ENCODE results near the gene PRSS8. TPM values are rescaled to one million over a fixed set of nuclear protein-coding genes. Genes with fewer than 3 reads are reported as not detected.

Gene PRSS8
- total RNA-seq, 1 experiment from 2014 or later = 0.15 TPM

- intact Hi-C loops (cut with micrococcal nuclease; ENCODE audit: unreplicated experiment) = no loop called here
- POLR2A ChIA-PET = no interaction called here
- H3K27ac ChIP-seq (ENCODE audit: low read length) = no peak overlapping the region
- DNase-seq (ENCODE audit: low read depth, low spot score) (no peak), ATAC-seq (no peak)
- H3K4me1 ChIP-seq (ENCODE audit: control insufficient read depth, insufficient read depth, low read length) = no peaks in the 10 kb centered on the region; the same call in 1 of the 2 replicates
- no peak overlapping the region for H3K4me3 ChIP-seq (ENCODE audit: low read depth in 2 of 2, low read length in 2 of 2)
- no TSS peak for BruUV-seq (replicated peaks)
- H3K9me3 ChIP-seq (ENCODE audit: control insufficient read depth, insufficient read depth, low read depth, low read length) = no peaks in the 10 kb centered on the region
- CTCF ChIA-PET = interaction anchor here (0.6 kb wide), 2 partner anchors 39 to 355 kb away, joined by 5 to 8 read pairs; partner anchors contain the start of gene ZNF843
- in situ Hi-C loops (cut with HindIII; ENCODE audit: low pct_unique_long_range_greater_than_20kb, low sequenced_read_pairs) = no loop called here
- TF ChIP-seq POLR2AphosphoS5 (IDR thresholded peaks at IDR 0.05; ENCODE audit: low read depth, low read length) (no peak), SIN3A (IDR thresholded peaks at IDR 0.05; ENCODE audit: borderline replicate concordance, insufficient read depth, low read depth, low read length) (no peak), TCF7L2 (IDR thresholded peaks at IDR 0.05; ENCODE audit: low read depth, low read length) (no peak), CTCF (IDR thresholded peaks at IDR 0.05) (no peak), REST (IDR thresholded peaks at IDR 0.05; ENCODE audit: insufficient read depth in 1 of 2, low read depth in 2 of 2, low read length in 1 of 2) (no peak)
- no peaks in the 10 kb centered on the region for H3K27me3 ChIP-seq (ENCODE audit: control insufficient read depth, insufficient read depth, low read length)
- H3K36me3 ChIP-seq (ENCODE audit: control insufficient read depth, insufficient read depth, low read length) = no peaks in the 10 kb centered on the region
These were observed 48.0 kb downstream of the PRSS8 start for GRCh38 chr16:31087481-31087880.

DNA sequence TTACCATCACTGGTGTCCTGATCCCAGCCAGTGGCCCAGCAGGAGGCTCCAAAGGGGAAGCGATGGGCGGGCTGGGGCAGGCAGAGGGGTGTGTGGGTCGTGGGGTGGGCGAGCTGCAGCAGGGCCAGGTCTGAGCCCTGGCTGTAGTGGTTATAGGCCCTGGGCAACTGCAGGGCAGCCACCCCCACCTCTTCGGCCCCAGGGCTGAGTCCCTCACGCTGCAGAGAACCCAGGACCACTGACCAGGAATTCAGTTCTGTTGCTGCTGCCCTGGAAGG, 49.0 kb downstream of the PRSS8 start:
- Histone ChIP-seq H3K4me3 (ENCODE audit: low read depth in 2 of 2, low read length in 2 of 2) (no peak overlapping the region), H3K27ac (ENCODE audit: low read length) (no peak overlapping the region), H3K27me3 (ENCODE audit: control insufficient read depth, insufficient read depth, low read length) (no peaks in the 10 kb centered on the region), H3K9me3 (ENCODE audit: control insufficient read depth, insufficient read depth, low read depth, low read length) (no peaks in the 10 kb centered on the region), H3K36me3 (ENCODE audit: control insufficient read depth, insufficient read depth, low read length) (no peaks in the 10 kb centered on the region), H3K4me1 (ENCODE audit: control insufficient read depth, insufficient read depth, low read length) (no peaks in the 10 kb centered on the region; the same call in 1 of the 2 replicates)
- DNase-seq (ENCODE audit: low read depth, low spot score) (no peak), ATAC-seq (no peak)
- BruUV-seq (replicated peaks) = no TSS peak
- in situ Hi-C loops (cut with HindIII; ENCODE audit: low pct_unique_long_range_greater_than_20kb, low sequenced_read_pairs) (no loop called here), intact Hi-C loops (cut with micrococcal nuclease; ENCODE audit: unreplicated experiment) (no loop called here)
- no peak for TF ChIP-seq POLR2AphosphoS5 (IDR thresholded peaks at IDR 0.05; ENCODE audit: low read depth, low read length)
- TF ChIP-seq SIN3A (IDR thresholded peaks at IDR 0.05; ENCODE audit: borderline replicate concordance, insufficient read depth, low read depth, low read length) = no peak
- no peak for TF ChIP-seq TCF7L2 (IDR thresholded peaks at IDR 0.05; ENCODE audit: low read depth, low read length)
- TF ChIP-seq REST (IDR thresholded peaks at IDR 0.05; ENCODE audit: insufficient read depth in 1 of 2, low read depth in 2 of 2, low read length in 1 of 2) = no peak
- no peak for TF ChIP-seq CTCF (IDR thresholded peaks at IDR 0.05)
- ChIA-PET POLR2A (no interaction called here), CTCF (no interaction called here)

Data from Panc1 (cell line).